HepG2 (cell line): ENCODE data around the gene ERP44. TPM values are rescaled to one million over a fixed set of nuclear protein-coding genes. Genes with fewer than 3 reads are reported as not detected.

Experiments used
- ESRRA ChIP-seq: sonication (generic); formaldehyde crosslinking; IDR thresholded peaks from 2 replicates; pipeline ENCODE4 v1.5.1; 2020; ENCODE audit warnings: mild to moderate bottlenecking, low read depth, missing genetic modification reagents
- HNF4G ChIP-seq, 2 experiments: sonication (generic) in 1 of 2; formaldehyde crosslinking in 1 of 2; IDR thresholded peaks; 2 replicates each; pipeline versions ENCODE4 v1.4.0 to v1.6.1; 2011 to 2020; ENCODE audit warnings: borderline replicate concordance in 2 of 2, low read depth in 2 of 2, mild to moderate bottlenecking in 2 of 2, low read length in 1 of 2, missing genetic modification reagents in 1 of 2, moderate library complexity in 1 of 2
- KDM2A ChIP-seq: sonication (generic); formaldehyde crosslinking; IDR thresholded peaks from 2 replicates; pipeline ENCODE4 v1.4.0; 2020; ENCODE audit warnings: low read depth, missing genetic modification reagents, borderline replicate concordance
- MIER3 ChIP-seq: IDR thresholded peaks from 2 replicates; pipeline ENCODE4 v1.6.1; 2016; ENCODE audit warnings: missing compliant biosample characterization, borderline replicate concordance
- NFE2 ChIP-seq: sonication (generic); formaldehyde crosslinking; IDR thresholded peaks from 2 replicates; pipeline ENCODE4 v1.4.0; 2020; ENCODE audit warnings: missing genetic modification reagents
- NR2C2 ChIP-seq: sonication (generic); formaldehyde crosslinking; IDR thresholded peaks from 2 replicates; pipeline ENCODE4 v1.4.0; 2020; ENCODE audit warnings: missing genetic modification reagents, mild to moderate bottlenecking, moderate library complexity, borderline replicate concordance
- SUZ12 ChIP-seq: fragments of 150-350 bp; IDR thresholded peaks from 2 replicates; pipeline ENCODE4 v1.6.1; 2014; ENCODE audit warnings: low read depth, low read length
- TOE1 ChIP-seq: sonication (generic); formaldehyde crosslinking; IDR thresholded peaks from 2 replicates; pipeline ENCODE4 v1.4.0; 2020; ENCODE audit warnings: mild to moderate bottlenecking, missing genetic modification reagents
- polyA plus RNA-seq, 8 experiments: library from polyadenylated mRNA; depleted of rRNA in 3 of 8; stranded (reverse) in 7 of 8; unstranded in 1 of 8; fragments of >200 nt; fragmentation: Illumina TruSeq in 4 of 8; extraction: Trizol in 4 of 8; gene quantifications; 2 replicates each; pipeline versions ENCODE4 v1.2.1 to v1.2.3, GENCODE V29; 2011 to 2016; ENCODE audit warnings: low read depth in 4 of 8, missing spikeins in 1 of 8, mixed read lengths in 1 of 8; ENCODE audit not compliant: insufficient read depth in 1 of 8
- total RNA-seq, 5 experiments: library from RNA; depleted of rRNA; stranded (reverse); fragments of >200 nt; fragmentation: Illumina TruSeq; extraction: Trizol; gene quantifications; 2 replicates each; pipeline ENCODE4 v1.2.3, GENCODE V29; 2016; ENCODE audit warnings: low read depth in 1 of 5
- TF ChIP-seq, protein P1 (sequence below): sonication (generic); formaldehyde crosslinking; IDR thresholded peaks from 2 replicates; pipeline ENCODE4 v1.5.0; 2020; ENCODE audit warnings: mild to moderate bottlenecking, missing genetic modification reagents, borderline replicate concordance
- TF ChIP-seq, protein P2 (sequence below): sonication (generic); formaldehyde crosslinking; IDR thresholded peaks from 2 replicates; pipeline ENCODE4 v1.5.1; 2020; ENCODE audit warnings: mild to moderate bottlenecking, missing genetic modification reagents, borderline replicate concordance
- TF ChIP-seq, protein P3 (sequence below): sonication (generic); formaldehyde crosslinking; IDR thresholded peaks from 2 replicates; pipeline ENCODE4 v1.4.0; 2020; ENCODE audit warnings: missing genetic modification reagents
- TF ChIP-seq, protein P4 (sequence below): sonication (generic); formaldehyde crosslinking; IDR thresholded peaks from 2 replicates; pipeline ENCODE4 v1.5.1; 2020; ENCODE audit warnings: missing genetic modification reagents, mild to moderate bottlenecking, borderline replicate concordance

The ERP44 gene
- total and polyA plus RNA-seq, 2 of the 13 experiments (the other 11 are each of a cell fraction or from before 2014, with no cell fraction given): 8.9 to 13.8 TPM

DNA sequence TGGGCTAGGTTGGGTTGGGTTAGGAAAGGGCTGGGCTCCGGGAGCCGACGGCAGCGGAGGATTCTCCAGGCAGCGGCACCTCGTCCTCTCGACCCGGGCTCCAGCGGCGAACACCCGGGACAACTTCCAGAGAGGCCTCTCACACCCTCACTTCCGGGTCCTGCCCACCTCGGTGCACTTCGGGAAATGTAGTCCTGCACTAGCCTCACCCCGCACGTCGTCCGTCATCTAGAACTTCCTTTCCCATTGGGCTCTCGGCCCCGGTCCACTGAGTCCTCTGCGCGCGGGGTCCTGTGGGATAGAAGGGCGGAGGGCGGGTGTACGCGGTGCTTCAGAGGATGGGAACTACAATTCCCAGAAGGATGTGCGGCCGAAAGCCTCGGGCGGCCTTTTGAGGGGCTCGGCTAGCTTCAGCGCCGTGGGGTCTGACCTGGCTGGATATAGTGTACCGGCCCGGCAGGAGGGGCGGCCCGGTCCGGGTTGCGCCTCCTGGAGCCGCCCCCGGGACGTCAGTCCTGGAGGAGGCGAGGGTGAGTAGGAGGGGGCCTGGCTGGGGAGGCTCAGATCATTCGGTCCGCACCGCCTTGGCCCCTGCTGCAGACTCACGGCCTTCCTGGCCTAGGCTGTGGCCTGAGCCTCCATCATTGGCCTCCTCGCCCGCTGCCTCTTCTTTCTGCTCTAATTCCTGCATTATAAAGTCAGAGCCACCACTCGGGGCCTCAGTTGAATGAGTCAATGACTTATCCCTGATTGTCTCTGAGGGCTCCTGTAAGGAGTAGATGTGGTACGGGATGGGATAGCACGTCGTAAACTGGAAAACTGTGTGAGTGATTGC, at the start of gene ERP44, which contains the start of gene INVS (continued):
- TF ChIP-seq, protein P1, sequence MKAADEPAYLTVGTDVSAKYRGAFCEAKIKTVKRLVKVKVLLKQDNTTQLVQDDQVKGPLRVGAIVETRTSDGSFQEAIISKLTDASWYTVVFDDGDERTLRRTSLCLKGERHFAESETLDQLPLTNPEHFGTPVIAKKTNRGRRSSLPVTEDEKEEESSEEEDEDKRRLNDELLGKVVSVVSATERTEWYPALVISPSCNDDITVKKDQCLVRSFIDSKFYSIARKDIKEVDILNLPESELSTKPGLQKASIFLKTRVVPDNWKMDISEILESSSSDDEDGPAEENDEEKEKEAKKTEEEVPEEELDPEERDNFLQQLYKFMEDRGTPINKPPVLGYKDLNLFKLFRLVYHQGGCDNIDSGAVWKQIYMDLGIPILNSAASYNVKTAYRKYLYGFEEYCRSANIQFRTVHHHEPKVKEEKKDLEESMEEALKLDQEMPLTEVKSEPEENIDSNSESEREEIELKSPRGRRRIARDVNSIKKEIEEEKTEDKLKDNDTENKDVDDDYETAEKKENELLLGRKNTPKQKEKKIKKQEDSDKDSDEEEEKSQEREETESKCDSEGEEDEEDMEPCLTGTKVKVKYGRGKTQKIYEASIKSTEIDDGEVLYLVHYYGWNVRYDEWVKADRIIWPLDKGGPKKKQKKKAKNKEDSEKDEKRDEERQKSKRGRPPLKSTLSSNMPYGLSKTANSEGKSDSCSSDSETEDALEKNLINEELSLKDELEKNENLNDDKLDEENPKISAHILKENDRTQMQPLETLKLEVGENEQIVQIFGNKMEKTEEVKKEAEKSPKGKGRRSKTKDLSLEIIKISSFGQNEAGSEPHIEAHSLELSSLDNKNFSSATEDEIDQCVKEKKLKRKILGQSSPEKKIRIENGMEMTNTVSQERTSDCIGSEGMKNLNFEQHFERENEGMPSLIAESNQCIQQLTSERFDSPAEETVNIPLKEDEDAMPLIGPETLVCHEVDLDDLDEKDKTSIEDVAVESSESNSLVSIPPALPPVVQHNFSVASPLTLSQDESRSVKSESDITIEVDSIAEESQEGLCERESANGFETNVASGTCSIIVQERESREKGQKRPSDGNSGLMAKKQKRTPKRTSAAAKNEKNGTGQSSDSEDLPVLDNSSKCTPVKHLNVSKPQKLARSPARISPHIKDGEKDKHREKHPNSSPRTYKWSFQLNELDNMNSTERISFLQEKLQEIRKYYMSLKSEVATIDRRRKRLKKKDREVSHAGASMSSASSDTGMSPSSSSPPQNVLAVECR (CRISPR knock-in tag): peak; percentile 87; the same call in 1 of the 2 replicates
- TF ChIP-seq, protein P2, sequence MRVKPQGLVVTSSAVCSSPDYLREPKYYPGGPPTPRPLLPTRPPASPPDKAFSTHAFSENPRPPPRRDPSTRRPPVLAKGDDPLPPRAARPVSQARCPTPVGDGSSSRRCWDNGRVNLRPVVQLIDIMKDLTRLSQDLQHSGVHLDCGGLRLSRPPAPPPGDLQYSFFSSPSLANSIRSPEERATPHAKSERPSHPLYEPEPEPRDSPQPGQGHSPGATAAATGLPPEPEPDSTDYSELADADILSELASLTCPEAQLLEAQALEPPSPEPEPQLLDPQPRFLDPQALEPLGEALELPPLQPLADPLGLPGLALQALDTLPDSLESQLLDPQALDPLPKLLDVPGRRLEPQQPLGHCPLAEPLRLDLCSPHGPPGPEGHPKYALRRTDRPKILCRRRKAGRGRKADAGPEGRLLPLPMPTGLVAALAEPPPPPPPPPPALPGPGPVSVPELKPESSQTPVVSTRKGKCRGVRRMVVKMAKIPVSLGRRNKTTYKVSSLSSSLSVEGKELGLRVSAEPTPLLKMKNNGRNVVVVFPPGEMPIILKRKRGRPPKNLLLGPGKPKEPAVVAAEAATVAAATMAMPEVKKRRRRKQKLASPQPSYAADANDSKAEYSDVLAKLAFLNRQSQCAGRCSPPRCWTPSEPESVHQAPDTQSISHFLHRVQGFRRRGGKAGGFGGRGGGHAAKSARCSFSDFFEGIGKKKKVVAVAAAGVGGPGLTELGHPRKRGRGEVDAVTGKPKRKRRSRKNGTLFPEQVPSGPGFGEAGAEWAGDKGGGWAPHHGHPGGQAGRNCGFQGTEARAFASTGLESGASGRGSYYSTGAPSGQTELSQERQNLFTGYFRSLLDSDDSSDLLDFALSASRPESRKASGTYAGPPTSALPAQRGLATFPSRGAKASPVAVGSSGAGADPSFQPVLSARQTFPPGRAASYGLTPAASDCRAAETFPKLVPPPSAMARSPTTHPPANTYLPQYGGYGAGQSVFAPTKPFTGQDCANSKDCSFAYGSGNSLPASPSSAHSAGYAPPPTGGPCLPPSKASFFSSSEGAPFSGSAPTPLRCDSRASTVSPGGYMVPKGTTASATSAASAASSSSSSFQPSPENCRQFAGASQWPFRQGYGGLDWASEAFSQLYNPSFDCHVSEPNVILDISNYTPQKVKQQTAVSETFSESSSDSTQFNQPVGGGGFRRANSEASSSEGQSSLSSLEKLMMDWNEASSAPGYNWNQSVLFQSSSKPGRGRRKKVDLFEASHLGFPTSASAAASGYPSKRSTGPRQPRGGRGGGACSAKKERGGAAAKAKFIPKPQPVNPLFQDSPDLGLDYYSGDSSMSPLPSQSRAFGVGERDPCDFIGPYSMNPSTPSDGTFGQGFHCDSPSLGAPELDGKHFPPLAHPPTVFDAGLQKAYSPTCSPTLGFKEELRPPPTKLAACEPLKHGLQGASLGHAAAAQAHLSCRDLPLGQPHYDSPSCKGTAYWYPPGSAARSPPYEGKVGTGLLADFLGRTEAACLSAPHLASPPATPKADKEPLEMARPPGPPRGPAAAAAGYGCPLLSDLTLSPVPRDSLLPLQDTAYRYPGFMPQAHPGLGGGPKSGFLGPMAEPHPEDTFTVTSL (CRISPR knock-in tag): no peak
- peak; percentile 93 for TF ChIP-seq SUZ12
- TF ChIP-seq NR2C2: peak; percentile 98
- no peak for TF ChIP-seq ESRRA
- TF ChIP-seq NFE2 (CRISPR knock-in tag): no peak
- TF ChIP-seq, protein P3, sequence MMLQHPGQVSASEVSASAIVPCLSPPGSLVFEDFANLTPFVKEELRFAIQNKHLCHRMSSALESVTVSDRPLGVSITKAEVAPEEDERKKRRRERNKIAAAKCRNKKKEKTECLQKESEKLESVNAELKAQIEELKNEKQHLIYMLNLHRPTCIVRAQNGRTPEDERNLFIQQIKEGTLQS (CRISPR knock-in tag): no peak
- no peak for TF ChIP-seq TOE1 (CRISPR knock-in tag)
- TF ChIP-seq KDM2A: peak; percentile 64
- TF ChIP-seq, protein P4, sequence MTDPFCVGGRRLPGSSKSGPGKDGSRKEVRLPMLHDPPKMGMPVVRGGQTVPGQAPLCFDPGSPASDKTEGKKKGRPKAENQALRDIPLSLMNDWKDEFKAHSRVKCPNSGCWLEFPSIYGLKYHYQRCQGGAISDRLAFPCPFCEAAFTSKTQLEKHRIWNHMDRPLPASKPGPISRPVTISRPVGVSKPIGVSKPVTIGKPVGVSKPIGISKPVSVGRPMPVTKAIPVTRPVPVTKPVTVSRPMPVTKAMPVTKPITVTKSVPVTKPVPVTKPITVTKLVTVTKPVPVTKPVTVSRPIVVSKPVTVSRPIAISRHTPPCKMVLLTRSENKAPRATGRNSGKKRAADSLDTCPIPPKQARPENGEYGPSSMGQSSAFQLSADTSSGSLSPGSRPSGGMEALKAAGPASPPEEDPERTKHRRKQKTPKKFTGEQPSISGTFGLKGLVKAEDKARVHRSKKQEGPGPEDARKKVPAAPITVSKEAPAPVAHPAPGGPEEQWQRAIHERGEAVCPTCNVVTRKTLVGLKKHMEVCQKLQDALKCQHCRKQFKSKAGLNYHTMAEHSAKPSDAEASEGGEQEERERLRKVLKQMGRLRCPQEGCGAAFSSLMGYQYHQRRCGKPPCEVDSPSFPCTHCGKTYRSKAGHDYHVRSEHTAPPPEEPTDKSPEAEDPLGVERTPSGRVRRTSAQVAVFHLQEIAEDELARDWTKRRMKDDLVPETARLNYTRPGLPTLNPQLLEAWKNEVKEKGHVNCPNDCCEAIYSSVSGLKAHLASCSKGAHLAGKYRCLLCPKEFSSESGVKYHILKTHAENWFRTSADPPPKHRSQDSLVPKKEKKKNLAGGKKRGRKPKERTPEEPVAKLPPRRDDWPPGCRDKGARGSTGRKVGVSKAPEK (CRISPR knock-in tag): no peak
- peak; percentile 41; the same call in 1 of the 2 replicates for TF ChIP-seq MIER3
- TF ChIP-seq HNF4G (IDR thresholded peaks at IDR 0.05; ENCODE audit: borderline replicate concordance, low read depth, low read length): no peak
- no peak; the same call in 1 of the 2 replicates for TF ChIP-seq HNF4G (CRISPR knock-in tag; IDR thresholded peaks at IDR 0.05; ENCODE audit: borderline replicate concordance, low read depth)
